Stimulated activated CD8-positive, alpha-beta memory T cell treated with anti-CD3 and anti-CD28 coated beads, Interleukin-12 subunit alpha, Interleukin-12 subunit beta, amount 100 ng/mL, for 4 hours (primary cell): ENCODE measurements around the gene USE1.
A peak's percentile ranks its signal among the peaks of the same experiment; 100 is the strongest.

Experiments
- DNase-seq: peaks from one replicate; pipeline ENCODE4 v3.0.0-alpha.2; 2020; ENCODE audit warnings: low read depth

The USE1 gene

DNA sequence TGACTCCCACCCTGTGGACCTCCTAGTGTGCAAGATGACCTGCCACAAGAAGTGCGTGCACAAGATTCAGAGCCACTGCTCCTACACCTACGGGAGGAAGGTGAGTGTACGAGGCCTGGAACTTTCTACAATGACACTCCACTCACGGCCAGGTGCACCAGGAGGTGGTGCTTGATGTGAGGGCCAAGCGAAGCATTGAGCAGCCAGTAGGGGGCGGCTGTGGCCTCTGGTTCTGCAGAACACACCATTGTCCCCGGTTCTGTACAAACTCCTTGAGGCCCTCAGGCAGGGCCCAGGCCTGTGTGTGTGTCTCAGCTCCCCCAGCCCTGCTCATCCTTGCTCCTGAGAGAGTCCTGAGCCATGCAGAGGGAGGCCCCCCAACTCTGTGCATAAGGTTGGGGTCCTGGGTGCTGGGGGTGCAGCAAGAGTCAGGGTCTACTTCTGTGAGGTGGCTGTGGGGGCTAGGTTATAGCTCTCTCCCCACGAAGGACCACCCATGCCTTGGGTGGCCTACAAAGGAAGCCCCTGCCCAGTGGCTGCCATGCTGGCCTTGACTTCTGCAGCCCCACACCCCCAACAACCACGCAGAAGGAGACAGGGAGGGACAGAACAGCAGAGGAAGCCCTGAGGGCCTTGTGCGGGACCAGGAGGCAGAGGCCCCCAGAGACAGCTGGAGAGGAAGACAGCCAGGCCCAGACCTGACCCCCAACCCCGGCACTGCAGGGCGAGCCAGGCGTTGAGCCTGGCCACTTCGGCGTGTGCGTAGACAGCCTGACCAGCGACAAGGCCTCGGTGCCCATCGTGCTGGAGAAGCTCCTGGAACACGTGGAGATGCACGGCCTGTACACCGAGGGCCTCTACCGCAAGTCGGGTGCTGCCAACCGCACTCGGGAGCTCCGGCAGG lies 9.7 kb upstream of the USE1 start:
- no peak for DNase-seq

DNA sequence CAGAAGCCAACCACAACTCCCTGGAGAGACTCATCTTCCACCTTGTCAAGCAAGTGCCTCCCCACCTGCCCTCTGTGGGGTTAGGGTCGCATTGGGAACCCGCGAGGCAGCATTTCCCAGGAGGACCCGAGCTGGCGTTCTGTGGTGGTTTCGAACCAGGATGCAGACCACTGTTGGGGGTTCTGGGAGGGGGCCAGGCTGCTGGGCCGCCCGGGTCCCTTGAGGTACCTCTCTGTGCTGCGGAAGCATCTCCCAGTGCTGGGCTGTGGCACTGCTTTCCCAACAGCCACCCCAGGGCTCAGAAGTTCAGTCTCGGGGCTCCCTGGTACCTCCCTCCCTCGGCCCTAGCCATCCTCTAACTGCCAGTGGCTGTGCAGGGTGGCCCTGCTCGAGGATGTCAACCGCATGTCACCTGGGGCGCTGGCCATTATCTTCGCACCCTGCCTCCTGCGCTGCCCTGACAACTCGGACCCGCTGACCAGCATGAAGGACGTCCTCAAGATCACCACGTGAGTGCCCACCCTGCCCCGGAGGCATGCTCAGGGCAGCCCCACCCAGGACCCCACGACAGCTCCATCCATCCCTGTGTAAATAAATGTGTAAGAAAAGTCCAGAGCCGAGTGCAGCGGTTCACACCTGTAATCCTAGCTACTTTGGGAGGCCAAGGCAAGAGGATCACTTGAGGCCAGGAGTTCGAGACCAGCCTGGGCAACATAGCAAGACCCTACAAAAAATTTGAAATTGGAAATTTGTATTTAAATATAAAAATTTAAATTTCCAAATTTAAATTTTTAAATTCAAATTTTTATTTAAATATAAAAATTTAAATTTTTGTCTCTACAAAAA lies 8.2 kb upstream of the USE1 start:
- DNase-seq: no peak

DNA sequence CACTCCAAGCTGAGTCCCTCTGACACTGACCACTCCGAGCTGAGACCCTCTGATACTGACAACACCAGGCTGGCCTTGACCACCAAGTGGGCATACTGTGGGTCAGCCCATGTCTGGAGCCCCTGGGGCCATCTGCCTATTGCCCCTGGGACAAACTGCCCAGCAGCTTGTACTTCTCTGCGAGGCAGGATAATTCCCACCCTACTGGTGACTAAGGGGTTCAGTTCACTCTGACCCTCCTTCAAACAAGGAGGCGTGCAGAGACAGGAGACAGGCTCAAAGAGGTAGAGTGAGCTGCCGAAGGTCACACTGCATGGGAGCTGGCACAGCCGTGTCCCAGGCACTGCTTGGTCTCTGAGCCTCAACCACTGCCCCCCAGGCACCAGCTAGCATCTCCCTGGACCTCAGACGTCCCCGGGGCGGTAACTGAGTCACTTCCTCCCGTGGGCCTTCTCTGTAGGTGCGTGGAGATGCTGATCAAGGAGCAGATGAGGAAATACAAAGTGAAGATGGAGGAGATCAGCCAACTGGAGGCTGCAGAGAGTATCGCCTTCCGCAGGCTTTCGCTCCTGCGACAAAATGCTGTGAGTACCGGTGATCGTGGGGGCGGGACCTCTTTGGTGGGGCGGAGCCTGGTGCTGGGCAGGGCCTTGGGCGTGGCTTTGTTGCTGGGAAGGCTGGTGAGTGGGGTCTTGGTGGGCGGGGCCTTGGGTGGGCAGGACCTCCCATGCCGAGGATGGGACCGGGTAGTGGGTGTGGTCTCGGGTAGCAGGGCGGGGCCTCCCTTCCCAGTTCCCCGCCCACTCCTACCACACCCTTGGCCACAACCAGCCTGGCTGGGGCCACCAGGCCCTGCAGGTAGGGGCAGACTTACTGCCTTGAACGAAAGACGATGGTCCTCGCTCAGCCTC lies 5.8 kb upstream of the USE1 start:
- DNase-seq: no peak

DNA sequence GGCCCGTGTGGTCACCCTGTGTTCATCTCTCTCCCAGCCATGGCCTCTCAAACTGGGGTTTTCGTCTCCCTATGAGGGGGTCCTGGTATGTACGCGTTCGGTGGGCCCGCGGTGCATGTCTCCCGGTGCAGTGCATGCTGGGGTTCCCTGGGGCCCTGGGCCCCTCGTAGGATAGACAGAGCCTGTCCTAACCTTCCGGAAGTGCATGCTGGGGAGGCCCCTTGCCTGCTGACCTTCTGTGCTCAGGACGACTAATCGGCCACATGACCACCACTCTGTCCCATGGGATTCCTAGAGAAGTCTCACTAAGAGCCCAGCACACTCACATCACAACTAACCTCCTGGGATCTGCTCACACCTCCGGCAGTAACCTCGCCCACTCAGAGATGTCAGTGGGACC lies 4.9 kb upstream of the USE1 start:
- DNase-seq: no peak

DNA sequence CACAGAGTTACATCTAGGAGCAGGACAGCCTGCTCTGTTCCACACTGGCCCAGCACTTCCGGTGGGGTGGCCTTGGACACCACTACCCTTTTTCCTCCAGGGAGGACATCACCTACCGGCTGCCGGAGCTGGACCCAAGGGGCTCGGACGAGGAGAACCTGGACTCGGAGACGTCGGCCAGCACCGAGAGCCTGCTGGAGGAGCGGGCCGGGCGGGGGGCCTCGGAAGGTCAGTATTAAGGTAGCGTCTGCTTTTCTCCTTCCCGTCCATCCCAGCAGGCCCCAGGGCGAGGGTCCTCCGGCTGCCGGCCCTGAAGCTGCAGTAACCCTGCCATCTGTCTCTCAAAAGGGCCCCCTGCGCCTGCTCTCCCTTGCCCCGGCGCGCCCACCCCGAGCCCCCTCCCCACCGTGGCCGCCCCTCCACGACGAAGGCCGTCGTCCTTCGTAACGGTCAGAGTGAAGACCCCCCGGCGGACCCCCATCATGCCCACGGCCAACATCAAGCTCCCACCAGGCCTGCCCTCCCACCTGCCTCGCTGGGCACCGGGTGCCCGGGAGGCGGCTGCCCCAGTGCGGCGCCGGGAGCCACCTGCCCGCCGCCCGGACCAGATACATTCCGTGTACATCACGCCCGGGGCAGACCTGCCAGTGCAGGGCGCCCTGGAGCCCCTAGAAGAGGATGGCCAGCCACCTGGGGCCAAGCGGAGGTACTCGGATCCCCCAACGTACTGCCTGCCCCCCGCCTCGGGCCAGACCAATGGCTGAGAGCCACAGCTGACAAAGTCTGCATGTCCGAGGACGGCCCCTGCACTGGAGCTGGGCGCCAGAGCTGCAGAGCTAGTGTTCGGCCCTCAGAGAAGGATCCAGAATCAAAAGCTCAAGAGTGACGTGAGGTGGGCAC lies 3.4 kb upstream of the USE1 start:
- DNase-seq: no peak

DNA sequence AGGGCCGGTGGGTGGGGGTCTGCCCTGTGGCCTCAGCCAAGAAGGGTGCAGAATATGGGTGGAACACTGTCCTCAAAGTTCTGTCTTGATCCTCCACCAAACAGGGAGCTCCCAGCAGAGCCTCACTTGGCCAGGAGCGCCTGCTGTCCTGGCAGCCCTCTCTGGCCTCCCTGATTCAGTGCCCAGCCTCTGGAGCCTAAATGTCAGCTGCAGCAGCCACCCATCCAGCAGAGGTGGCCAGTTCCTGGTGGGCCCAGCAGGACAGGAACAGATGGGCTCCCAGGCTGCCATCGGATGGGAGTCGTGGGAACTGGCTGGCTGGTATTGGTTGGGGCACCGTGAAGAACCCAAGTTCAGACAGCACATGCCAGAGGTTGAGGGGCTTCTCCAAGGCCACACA lies 1.8 kb upstream of the USE1 start:
- no peak for DNase-seq

DNA sequence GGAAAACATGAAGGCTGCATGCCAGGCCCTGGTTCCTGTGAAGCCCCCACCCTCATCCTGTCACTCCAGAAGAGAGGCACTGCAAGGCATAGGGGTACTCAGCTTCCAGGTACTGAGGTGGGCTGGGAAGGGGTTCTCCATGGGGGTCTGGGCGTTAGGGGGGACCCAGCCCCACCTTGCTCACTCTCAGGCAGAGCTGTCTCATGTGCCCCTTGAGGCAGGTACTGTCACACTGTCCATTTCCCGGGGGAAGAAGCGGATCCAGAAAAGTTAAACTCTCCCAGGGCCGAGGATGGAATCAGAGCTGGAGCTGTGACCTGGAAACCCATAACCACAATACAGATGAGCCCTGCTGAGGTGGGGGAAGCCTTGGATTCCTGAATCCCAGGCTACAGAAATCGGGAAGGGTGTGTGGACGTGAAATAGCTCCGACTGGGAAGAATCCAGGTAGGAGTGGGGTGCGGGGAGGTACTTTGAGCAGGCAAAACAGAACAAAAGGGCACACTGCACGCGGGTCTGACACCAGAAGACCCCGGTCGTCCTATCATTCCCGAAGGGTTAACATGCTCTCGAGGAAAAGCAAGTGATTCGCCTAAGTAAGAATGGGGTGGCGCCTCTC lies 540 bp upstream of the USE1 start:
- DNase-seq: no peak

DNA sequence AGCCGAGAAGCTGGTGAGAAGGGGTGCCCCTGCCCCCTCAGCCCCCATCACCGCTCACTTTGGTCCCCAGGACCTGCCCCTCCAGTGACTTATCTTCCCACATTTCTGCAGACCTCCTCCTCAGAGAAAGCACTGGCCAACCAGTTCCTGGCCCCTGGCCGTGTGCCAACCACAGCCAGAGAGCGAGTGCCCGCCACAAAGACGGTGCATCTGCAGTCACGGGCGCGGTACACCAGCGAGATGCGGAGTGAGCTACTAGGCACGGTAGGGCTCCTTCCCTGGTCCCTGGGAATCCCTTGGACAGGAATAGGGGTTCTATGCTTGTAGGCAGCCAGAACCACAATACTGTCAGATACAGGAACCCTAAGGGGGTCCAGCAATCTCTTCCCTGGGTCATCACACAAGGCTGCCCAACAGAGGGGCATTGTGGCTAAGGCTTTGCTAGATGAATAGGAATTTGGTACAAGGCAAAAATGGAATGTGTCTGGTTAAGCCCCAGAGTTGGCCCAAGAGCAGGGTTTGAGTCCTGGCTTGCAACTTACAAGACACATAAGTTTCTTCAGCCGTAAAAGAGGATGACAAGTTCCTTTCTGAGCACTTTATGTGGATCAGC lies 1.0 kb downstream of the USE1 start:
- DNase-seq: no peak

DNA sequence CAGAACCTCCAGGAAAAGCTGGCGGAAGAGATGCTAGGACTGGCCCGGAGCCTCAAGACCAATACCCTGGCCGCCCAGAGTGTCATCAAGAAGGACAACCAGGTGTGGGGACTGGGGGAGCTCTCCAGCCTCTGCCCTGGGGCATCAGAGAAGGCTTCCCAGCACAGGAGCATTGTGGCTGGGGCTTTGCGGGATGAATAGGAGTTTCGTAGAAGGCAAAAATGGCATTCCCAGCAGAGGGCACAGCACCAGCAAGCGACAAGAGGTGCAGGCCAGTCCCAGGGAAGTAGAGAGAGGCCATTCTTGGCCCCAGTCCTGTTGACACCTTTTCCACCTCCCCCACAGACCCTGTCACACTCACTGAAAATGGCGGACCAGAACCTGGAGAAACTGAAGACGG lies 4.1 kb downstream of the USE1 start:
- no peak for DNase-seq

DNA sequence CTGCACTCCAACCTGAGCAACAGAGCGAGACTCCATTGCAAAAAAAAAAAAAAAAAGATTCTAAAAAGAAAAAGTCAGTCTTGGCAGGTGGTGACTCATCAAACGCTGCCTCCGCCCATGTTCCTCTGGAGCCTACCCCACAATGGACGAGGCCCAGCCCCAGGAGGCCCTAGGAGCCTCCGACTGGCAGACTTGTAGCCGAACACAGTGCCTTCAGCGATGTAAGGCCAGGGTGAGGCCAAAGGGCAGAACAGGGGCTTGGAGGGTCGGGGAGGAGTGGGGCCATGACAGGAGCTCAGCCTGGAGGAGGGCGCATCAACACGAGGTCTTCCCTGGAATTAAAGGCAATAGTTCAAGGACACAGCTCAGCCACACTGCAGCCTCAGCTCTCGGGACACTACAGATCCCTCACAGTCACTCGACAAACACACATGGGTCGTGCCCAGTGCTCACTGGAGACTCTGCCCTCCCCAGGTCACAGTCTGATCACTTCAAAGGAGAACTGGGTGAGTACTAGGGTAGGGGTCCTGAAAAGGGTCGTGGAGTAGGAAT lies 5.1 kb downstream of the USE1 start:
- no peak for DNase-seq

DNA sequence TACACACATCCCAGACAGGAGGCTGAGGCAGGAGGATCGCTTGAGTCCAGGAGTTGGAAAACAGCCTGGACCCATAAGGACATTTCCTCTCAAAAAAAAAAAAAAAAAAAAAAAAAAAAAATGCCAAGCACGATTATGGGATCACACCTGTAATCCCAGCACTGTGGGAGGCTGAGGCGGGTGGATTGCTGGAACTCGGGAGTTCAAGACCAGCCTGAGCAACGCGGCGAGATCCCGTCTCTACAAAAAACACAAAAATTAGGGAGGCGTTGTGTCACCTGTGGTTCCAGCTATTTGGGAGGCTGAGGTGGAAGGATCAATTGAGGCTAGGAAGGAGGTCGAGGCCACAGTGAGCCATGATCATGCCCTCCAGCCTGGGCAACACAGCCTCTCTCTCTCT lies 9.9 kb downstream of the USE1 start:
- no peak for DNase-seq

DNA sequence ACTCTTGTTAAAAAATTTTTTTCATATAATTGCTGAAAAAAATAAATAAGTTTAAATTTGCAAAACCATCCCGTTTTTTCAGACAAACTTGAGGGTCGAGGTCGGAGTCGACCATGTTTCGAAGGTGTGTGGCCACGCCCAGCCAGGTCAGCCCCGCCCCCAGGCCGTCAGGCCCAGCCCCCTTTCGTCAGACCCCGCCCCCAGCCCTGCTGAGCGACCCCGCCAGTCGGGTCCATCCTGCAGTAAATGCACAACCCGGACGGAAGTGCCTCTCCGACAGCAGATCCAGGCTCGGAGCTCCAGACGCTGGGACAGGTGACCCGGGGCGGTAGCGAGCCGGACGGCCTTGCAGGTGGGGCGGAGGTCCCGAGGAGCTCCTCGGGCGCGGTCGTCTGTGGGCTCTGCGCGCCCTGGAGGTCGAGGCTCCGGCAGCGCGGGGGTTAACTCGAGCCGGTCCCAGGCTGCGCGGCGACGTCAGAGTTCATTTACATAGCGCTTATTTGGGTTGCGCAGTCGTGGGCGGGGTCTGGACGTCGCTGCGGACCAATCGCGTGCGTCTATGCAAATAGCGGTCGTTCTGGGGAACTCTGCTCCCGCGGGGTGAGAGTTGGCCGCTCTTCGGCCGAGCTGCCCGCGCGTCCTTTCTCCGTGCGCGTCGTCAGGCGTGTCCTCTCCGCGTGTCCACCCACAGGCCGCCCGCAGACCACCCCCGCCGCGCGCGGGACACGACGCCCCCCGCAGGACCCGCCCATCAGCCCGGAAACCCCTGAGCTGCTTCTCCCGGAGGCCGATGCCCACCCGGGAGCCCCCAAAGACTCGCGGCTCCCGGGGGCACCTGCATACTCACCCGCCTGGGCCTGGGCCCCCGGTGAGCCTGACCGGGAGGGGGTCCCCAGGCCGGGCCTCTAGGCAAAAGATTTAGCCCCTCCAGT lies 11.1 kb downstream of the USE1 start, which contains the start of gene OCEL1:
OCEL1 (plus strand) TSS at position 225 of the 932 bp plus-strand sequence; CDS start at position 247, 22 bp downstream.
- peak; percentile 92 for DNase-seq

DNA sequence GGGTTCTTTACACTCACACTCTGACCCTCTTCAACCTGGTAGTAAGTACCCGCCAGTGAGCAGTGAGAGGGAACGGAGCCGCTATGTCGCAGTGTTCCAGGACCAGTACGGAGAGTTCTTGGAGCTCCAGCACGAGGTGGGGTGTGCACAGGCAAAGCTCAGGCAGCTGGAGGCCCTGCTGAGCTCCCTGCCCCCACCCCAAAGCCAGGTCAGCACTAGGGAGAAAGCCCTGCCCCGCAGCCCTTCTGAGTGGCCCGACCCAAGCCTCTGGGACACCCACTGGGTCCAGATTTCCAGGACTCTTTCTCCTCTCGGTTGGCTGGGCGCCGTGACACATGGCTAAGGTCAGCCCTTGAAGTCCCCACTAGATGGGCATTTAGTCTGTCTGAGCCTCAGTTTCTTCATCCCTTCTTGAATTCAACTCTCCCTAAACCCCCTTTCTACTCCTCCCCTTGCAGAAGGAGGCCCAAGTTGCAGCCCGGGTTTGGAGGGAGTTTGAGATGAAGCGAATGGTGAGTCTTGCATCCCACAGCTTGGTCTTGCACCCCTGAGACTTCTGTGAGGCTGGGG lies 12.7 kb downstream of the USE1 start:
- no peak for DNase-seq

DNA sequence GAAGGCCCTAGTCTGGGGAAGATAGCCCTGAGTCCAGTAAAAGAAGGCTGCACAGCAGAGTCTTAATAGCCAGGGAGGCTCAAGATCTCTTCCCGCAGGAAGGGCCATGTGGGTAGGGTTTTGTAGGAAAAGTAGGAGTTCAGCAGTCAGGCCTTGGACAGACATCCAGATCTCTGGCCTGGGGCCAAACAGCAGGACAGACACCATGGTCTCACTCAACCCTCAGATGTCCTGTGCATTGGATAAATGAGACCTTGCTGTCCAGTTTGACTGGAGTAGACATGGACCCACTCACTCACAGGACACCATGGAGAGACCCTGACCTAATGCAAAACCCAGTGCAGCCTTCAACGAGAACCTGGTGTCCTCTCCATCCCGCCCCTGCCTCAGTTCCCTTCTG lies 14.7 kb downstream of the USE1 start:
- DNase-seq: no peak

DNA sequence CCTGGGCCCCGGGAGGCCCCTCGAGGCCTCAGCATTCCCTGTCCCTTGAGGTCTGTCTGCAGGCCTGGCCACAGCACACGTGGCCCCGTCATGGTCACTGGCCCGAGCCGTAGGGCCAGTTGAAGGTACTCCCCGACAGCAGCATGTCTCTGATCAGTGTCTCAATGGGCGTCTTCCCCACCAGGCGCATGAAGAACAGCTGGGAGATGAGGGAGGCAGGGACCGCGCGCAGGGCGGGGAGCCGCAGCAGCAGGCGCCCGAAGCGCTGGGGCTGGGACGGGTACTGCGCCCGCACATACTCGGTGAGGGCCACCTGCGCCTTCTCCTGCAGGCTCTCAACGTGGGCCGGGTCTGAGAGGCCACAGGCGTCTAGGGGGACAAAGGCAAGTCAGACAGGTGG lies 17.1 kb downstream of the USE1 start:
- no peak for DNase-seq

DNA sequence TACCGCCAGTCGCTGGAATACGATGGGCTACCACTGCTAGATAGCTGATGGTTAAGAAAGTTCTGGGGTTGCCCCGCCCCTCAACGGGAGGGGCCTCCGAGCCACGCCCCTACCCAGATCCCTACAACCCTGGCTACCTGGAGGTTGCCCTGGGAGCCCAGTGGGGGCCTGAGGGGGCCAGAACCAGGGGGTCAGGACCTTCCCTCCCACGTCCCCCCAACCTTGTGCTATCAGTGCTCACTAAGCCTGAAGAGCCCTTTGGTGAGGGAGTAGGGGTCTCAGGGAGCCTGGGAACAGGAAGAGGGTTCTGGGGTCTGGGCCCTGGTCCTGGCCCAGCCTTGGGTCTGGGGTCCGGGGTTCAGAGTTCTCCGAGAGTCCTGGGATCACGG lies 19.7 kb downstream of the USE1 start:
- DNase-seq: peak; percentile 33

DNA sequence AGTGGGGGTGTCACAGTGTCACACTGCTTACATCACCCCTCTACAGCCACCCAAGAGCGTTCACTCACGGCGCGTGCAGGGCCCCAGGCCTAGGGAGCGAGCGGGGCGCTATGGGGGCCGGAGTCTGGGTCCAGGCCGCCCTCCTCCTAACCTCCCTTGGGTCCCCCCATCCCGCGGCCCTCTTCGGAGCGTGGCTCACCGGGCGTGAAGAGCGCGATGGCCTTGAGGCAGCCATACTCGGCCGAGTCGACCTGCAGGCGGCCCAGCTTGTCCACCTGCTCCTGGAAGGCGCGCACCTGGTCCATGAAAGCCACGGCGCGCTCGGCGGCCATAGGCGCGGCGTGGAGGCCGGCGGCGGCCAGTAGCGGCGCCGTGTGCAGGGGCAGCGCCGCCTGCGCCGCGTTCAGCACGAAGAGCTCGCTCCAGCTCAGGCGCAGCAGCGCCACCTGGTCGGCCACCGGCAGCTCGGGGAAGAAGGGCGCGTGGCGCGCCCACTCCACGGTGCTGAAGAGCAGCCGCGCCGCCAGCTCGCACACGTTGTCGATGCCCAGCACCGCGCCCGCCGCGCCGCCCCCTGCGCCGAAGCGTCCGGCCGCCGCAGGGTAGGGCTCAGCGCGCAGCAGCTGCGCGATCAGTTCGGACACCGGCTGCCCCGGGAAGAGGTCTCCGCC lies 20.3 kb downstream of the USE1 start:
- peak; percentile 65 for DNase-seq
